HepG2 (cell line): ENCODE data around the gene TRPM5. TPM values are rescaled to one million over a fixed set of nuclear protein-coding genes. Genes with fewer than 3 reads are reported as not detected.

Experiments
- HDAC6 ChIP-seq: fragments of 200-600 bp; sonication (generic); IDR thresholded peaks from 2 replicates; pipeline ENCODE4 v1.7.0; 2017; ENCODE audit warnings: mild to moderate bottlenecking, antibody characterized with exemption, low read length, low read depth
- SATB2 ChIP-seq: sonication (generic); formaldehyde crosslinking; IDR thresholded peaks from 2 replicates; pipeline ENCODE4 v1.5.0; 2020; ENCODE audit warnings: missing genetic modification reagents
- ZFP36L1 ChIP-seq: sonication (generic); formaldehyde crosslinking; IDR thresholded peaks from 2 replicates; pipeline ENCODE4 v1.8.0; 2022; ENCODE audit warnings: mild to moderate bottlenecking, missing genetic modification reagents, moderate library complexity
- ZNF264 ChIP-seq: sonication (generic); formaldehyde crosslinking; IDR thresholded peaks from 2 replicates; pipeline ENCODE4 v1.4.0; 2020; ENCODE audit warnings: missing genetic modification reagents
- ZNF496 ChIP-seq: sonication (generic); formaldehyde crosslinking; IDR thresholded peaks from 2 replicates; pipeline ENCODE4 v1.8.1; 2023; ENCODE audit warnings: mild to moderate bottlenecking, moderate library complexity, missing genetic modification reagents; ENCODE audit not compliant: insufficient replicate concordance
- polyA plus RNA-seq, 8 experiments: library from polyadenylated mRNA; depleted of rRNA in 3 of 8; stranded (reverse) in 7 of 8; unstranded in 1 of 8; fragments of >200 nt; fragmentation: Illumina TruSeq in 4 of 8; extraction: Trizol in 4 of 8; gene quantifications; 2 replicates each; pipeline versions ENCODE4 v1.2.1 to v1.2.3, GENCODE V29; 2011 to 2016; ENCODE audit warnings: low read depth in 4 of 8, missing spikeins in 1 of 8, mixed read lengths in 1 of 8; ENCODE audit not compliant: insufficient read depth in 1 of 8
- total RNA-seq, 5 experiments: library from RNA; depleted of rRNA; stranded (reverse); fragments of >200 nt; fragmentation: Illumina TruSeq; extraction: Trizol; gene quantifications; 2 replicates each; pipeline ENCODE4 v1.2.3, GENCODE V29; 2016; ENCODE audit warnings: low read depth in 1 of 5
- TF ChIP-seq, protein P1 (sequence below): sonication (generic); formaldehyde crosslinking; IDR thresholded peaks from 2 replicates; pipeline ENCODE4 v1.4.0; 2020; ENCODE audit warnings: missing genetic modification reagents, borderline replicate concordance
- TF ChIP-seq, protein P2 (sequence below): sonication (generic); formaldehyde crosslinking; IDR thresholded peaks from 2 replicates; pipeline ENCODE4 v1.5.0; 2020; ENCODE audit warnings: mild to moderate bottlenecking, missing genetic modification reagents, borderline replicate concordance
- TF ChIP-seq, protein P3 (sequence below): sonication (generic); formaldehyde crosslinking; IDR thresholded peaks from 2 replicates; pipeline ENCODE4 v1.5.1; 2020; ENCODE audit warnings: mild to moderate bottlenecking, missing genetic modification reagents, borderline replicate concordance

TRPM5 gene
- total and polyA plus RNA-seq, 2 of the 13 experiments (the other 11 are each of a cell fraction or from before 2014, with no cell fraction given) = 0.12 TPM; not detected in 1

DNA sequence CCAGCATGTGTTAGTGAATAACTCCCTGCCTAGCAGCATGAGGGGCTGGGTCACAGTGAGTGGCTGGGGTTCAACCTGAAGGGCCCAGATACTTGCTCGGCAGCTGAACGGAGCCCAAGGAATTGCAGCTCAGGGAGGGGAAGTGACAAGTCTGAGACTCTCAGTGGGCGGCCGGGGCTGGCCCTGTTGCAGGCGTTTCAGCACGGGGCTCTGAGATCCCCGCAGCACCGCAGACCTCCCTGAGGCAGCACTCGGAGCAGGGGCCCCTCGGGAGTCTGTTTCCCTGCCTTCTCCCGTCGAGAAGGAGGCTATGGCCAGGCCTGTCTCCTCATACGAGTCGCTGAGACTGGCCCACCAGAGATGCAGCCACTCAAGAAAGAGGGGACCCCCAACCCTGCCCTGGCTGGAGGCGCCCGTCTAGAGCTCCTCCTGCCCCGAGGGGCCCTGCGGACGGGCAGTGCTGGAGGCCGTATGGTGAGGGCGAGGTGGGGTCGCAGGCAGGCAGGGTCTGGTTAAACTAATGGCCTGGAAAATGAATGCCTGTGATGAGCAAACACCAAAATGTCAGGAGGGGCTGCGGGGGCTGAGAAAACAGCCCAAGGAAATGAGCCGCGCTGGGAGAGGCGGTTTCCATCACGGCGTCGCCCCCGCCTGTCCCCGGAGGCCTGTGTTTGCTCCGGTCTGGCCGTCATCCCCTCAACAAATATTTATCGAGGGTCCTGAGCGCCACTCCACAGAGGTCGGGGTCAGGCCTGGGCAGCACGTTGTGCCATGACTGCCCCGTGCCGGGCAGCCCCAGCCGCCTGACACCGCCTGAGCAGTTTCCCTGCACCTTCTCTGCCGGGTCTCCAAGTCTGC lies 34.5 kb downstream of the TRPM5 start (continued):
- TF ChIP-seq ZNF496 (CRISPR knock-in tag) = no peak
- TF ChIP-seq, protein P1, sequence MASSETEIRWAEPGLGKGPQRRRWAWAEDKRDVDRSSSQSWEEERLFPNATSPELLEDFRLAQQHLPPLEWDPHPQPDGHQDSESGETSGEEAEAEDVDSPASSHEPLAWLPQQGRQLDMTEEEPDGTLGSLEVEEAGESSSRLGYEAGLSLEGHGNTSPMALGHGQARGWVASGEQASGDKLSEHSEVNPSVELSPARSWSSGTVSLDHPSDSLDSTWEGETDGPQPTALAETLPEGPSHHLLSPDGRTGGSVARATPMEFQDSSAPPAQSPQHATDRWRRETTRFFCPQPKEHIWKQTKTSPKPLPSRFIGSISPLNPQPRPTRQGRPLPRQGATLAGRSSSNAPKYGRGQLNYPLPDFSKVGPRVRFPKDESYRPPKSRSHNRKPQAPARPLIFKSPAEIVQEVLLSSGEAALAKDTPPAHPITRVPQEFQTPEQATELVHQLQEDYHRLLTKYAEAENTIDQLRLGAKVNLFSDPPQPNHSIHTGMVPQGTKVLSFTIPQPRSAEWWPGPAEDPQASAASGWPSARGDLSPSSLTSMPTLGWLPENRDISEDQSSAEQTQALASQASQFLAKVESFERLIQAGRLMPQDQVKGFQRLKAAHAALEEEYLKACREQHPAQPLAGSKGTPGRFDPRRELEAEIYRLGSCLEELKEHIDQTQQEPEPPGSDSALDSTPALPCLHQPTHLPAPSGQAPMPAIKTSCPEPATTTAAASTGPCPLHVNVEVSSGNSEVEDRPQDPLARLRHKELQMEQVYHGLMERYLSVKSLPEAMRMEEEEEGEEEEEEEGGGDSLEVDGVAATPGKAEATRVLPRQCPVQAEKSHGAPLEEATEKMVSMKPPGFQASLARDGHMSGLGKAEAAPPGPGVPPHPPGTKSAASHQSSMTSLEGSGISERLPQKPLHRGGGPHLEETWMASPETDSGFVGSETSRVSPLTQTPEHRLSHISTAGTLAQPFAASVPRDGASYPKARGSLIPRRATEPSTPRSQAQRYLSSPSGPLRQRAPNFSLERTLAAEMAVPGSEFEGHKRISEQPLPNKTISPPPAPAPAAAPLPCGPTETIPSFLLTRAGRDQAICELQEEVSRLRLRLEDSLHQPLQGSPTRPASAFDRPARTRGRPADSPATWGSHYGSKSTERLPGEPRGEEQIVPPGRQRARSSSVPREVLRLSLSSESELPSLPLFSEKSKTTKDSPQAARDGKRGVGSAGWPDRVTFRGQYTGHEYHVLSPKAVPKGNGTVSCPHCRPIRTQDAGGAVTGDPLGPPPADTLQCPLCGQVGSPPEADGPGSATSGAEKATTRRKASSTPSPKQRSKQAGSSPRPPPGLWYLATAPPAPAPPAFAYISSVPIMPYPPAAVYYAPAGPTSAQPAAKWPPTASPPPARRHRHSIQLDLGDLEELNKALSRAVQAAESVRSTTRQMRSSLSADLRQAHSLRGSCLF (CRISPR knock-in tag) = no peak
- TF ChIP-seq ZNF264 (CRISPR knock-in tag) = no peak
- TF ChIP-seq SATB2 (CRISPR knock-in tag) = no peak
- no peak for TF ChIP-seq ZFP36L1 (CRISPR knock-in tag)
- TF ChIP-seq, protein P2, sequence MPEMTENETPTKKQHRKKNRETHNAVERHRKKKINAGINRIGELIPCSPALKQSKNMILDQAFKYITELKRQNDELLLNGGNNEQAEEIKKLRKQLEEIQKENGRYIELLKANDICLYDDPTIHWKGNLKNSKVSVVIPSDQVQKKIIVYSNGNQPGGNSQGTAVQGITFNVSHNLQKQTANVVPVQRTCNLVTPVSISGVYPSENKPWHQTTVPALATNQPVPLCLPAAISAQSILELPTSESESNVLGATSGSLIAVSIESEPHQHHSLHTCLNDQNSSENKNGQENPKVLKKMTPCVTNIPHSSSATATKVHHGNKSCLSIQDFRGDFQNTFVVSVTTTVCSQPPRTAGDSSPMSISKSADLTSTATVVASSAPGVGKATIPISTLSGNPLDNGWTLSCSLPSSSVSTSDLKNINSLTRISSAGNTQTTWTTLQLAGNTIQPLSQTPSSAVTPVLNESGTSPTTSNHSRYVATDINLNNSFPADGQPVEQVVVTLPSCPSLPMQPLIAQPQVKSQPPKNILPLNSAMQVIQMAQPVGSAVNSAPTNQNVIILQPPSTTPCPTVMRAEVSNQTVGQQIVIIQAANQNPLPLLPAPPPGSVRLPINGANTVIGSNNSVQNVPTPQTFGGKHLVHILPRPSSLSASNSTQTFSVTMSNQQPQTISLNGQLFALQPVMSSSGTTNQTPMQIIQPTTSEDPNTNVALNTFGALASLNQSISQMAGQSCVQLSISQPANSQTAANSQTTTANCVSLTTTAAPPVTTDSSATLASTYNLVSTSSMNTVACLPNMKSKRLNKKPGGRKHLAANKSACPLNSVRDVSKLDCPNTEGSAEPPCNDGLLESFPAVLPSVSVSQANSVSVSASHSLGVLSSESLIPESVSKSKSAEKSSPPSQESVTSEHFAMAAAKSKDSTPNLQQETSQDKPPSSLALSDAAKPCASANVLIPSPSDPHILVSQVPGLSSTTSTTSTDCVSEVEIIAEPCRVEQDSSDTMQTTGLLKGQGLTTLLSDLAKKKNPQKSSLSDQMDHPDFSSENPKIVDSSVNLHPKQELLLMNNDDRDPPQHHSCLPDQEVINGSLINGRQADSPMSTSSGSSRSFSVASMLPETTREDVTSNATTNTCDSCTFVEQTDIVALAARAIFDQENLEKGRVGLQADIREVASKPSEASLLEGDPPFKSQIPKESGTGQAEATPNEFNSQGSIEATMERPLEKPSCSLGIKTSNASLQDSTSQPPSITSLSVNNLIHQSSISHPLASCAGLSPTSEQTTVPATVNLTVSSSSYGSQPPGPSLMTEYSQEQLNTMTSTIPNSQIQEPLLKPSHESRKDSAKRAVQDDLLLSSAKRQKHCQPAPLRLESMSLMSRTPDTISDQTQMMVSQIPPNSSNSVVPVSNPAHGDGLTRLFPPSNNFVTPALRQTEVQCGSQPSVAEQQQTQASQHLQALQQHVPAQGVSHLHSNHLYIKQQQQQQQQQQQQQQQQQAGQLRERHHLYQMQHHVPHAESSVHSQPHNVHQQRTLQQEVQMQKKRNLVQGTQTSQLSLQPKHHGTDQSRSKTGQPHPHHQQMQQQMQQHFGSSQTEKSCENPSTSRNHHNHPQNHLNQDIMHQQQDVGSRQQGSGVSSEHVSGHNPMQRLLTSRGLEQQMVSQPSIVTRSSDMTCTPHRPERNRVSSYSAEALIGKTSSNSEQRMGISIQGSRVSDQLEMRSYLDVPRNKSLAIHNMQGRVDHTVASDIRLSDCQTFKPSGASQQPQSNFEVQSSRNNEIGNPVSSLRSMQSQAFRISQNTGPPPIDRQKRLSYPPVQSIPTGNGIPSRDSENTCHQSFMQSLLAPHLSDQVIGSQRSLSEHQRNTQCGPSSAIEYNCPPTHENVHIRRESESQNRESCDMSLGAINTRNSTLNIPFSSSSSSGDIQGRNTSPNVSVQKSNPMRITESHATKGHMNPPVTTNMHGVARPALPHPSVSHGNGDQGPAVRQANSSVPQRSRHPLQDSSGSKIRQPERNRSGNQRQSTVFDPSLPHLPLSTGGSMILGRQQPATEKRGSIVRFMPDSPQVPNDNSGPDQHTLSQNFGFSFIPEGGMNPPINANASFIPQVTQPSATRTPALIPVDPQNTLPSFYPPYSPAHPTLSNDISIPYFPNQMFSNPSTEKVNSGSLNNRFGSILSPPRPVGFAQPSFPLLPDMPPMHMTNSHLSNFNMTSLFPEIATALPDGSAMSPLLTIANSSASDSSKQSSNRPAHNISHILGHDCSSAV (CRISPR knock-in tag) = no peak
- TF ChIP-seq, protein P3, sequence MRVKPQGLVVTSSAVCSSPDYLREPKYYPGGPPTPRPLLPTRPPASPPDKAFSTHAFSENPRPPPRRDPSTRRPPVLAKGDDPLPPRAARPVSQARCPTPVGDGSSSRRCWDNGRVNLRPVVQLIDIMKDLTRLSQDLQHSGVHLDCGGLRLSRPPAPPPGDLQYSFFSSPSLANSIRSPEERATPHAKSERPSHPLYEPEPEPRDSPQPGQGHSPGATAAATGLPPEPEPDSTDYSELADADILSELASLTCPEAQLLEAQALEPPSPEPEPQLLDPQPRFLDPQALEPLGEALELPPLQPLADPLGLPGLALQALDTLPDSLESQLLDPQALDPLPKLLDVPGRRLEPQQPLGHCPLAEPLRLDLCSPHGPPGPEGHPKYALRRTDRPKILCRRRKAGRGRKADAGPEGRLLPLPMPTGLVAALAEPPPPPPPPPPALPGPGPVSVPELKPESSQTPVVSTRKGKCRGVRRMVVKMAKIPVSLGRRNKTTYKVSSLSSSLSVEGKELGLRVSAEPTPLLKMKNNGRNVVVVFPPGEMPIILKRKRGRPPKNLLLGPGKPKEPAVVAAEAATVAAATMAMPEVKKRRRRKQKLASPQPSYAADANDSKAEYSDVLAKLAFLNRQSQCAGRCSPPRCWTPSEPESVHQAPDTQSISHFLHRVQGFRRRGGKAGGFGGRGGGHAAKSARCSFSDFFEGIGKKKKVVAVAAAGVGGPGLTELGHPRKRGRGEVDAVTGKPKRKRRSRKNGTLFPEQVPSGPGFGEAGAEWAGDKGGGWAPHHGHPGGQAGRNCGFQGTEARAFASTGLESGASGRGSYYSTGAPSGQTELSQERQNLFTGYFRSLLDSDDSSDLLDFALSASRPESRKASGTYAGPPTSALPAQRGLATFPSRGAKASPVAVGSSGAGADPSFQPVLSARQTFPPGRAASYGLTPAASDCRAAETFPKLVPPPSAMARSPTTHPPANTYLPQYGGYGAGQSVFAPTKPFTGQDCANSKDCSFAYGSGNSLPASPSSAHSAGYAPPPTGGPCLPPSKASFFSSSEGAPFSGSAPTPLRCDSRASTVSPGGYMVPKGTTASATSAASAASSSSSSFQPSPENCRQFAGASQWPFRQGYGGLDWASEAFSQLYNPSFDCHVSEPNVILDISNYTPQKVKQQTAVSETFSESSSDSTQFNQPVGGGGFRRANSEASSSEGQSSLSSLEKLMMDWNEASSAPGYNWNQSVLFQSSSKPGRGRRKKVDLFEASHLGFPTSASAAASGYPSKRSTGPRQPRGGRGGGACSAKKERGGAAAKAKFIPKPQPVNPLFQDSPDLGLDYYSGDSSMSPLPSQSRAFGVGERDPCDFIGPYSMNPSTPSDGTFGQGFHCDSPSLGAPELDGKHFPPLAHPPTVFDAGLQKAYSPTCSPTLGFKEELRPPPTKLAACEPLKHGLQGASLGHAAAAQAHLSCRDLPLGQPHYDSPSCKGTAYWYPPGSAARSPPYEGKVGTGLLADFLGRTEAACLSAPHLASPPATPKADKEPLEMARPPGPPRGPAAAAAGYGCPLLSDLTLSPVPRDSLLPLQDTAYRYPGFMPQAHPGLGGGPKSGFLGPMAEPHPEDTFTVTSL (CRISPR knock-in tag) = no peak
- no peak for TF ChIP-seq HDAC6
